ENCODE data around the gene TATDN2.

TATDN2 gene

GRCh38 chr3:10321630-10322351 lies 73.5 kb downstream of the TATDN2 start:
- no peak for DNase-seq

DNA sequence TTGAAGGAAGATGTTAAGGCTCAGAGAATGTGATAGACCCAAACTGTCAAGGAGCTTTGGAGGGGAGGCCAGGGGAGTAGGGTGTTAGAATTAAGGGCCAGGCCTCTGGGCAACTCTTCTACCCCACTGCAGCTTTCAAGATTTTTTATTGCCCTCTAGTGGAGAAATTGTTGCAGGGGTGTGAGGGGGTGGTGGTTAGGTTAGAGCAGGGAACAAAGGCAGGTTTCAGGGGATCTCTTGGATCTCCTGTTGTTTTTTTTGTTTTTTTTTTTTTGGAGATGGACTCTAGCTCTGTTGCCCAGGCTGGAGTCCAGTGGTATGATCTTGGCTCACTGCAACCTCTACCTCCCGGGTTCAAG lies 74.1 kb downstream of the TATDN2 start:
- peak in 1 of 2 experiments; percentile 19 for DNase-seq

DNA sequence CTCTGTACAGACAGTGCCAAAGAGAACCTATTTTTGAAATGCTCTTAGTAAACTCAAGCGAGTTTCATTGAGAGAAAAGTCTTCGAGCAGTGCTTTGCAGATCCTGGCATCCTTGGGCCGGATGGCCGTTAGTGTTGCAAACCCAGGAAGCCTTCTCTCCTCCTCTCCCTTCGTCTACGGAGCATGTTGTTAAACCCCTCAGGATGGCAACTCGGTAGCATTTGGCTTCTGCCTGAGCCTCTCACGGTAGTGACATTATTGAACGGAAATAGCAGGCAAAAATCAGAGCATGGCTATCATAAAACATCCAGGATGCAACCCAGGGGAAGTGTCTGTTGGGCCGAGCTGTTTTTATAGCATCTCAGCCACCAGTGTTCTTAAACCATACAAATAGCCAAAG lies 79.3 kb downstream of the TATDN2 start:
- DNase-seq: no peak

DNA sequence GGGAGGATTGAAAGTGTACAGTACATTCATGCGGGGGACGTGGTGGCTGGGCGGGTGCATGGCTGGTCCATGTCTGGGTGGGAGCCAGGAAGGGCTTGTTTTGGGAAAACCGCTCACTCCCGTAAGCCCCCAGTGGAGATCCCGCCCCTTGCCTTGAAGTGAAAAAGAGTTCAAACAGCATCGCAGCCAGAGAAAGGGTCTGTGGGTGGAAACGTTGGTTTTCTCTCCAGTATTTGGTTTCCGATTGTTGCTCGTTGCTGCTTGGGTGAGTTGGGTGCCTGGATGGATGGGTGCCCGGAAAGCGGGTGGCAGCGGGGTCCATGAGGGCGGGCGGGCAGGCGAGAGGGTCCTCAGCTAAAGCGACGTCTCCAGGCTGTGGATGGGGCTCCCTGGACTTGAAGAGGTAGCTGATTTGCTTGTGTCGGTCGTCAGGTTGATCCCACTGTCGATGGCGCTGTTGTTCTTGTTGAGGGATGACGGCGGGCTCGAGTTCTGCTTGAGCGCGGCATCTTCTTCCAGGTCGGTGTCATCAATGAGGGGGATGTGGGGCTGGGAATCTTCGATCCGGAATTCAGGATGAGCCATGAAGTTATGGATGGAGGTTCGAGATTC lies 80.3 kb downstream of the TATDN2 start:
- no peak for DNase-seq

- no peak for DNase-seq
Observed at GRCh38 chr3:10329495-10330015, 81.3 kb downstream of the TATDN2 start.

- DNase-seq: no peak
Observed at GRCh38 chr3:10330319-10330718, 82.1 kb downstream of the TATDN2 start.
